Neural cell (in vitro differentiated cells): ENCODE measurements around the gene RPA3. TPM values are rescaled to one million over a fixed set of nuclear protein-coding genes. Genes with fewer than 3 reads are reported as not detected.

Experiments
- H2AFZ ChIP-seq: fragments of 200-600, 300-800 bp; sonication (generic), shearing (Covaris generic); 2 replicates; pipeline ENCODE4 v1.6.0; 2014; ENCODE audit warnings: low read depth, mild to moderate bottlenecking, antibody characterized with exemption, low read length, moderate library complexity
- H3F3A ChIP-seq: fragments of 200-600 bp; shearing (Covaris generic); 2 replicates; pipeline ENCODE4 v1.6.1; 2016; ENCODE audit warnings: mild to moderate bottlenecking, moderate library complexity, mixed read lengths, antibody characterized with exemption, low read length; ENCODE audit not compliant: insufficient read depth, poor library complexity, severe bottlenecking
- H3K27ac ChIP-seq: fragments of 200-600, 300-800 bp; sonication (generic), shearing (Covaris generic); 2 replicates; pipeline ENCODE4 v1.5.1; 2014; ENCODE audit warnings: mild to moderate bottlenecking, low read length, moderate library complexity
- H3K27me3 ChIP-seq: fragments of 300-800, 200-600 bp; sonication (generic), shearing (Covaris generic); 2 replicates; pipeline ENCODE4 v1.6.0; 2014; ENCODE audit warnings: mild to moderate bottlenecking, low read depth, low read length, moderate library complexity; ENCODE audit not compliant: insufficient read depth
- H3K36me3 ChIP-seq: fragments of 300-800, 200-600 bp; sonication (generic), shearing (Covaris generic); 2 replicates; pipeline ENCODE4 v1.5.1; 2014; ENCODE audit warnings: mild to moderate bottlenecking, antibody characterized with exemption, low read length, moderate library complexity; ENCODE audit not compliant: insufficient read depth
- H3K4me2 ChIP-seq: fragments of 300-800, 200-600 bp; sonication (generic), shearing (Covaris generic); 2 replicates; pipeline ENCODE4 v1.6.0; 2014; ENCODE audit warnings: mild to moderate bottlenecking, low read length
- H3K4me3 ChIP-seq: fragments of 300-800, 200-600 bp; sonication (generic), shearing (Covaris generic); 2 replicates; pipeline ENCODE4 v1.5.1; 2014; ENCODE audit warnings: mild to moderate bottlenecking, low read length, moderate library complexity
- H3K79me2 ChIP-seq: fragments of 200-600 bp; shearing (Covaris generic); replicated peaks from 2 replicates; pipeline ENCODE4 v1.6.0; 2014; ENCODE audit warnings: mild to moderate bottlenecking, low read length, moderate library complexity; ENCODE audit not compliant: insufficient read depth
- H3K9ac ChIP-seq: fragments of 300-800, 200-600 bp; sonication (generic), shearing (Covaris generic); 2 replicates; pipeline ENCODE4 v1.6.1; 2016; ENCODE audit warnings: mild to moderate bottlenecking, low read length, mixed read lengths
- H3K9me2 ChIP-seq: fragments of 200-600 bp; shearing (Covaris generic); 2 replicates; pipeline ENCODE4 v1.6.1; 2016; ENCODE audit warnings: mild to moderate bottlenecking, low read length, mixed read lengths; ENCODE audit not compliant: insufficient read depth
- H3K9me3 ChIP-seq: fragments of 200-600, 300-800 bp; sonication (generic), shearing (Covaris generic); 2 replicates; pipeline ENCODE4 v1.6.1; 2016; ENCODE audit warnings: mild to moderate bottlenecking, mixed run types, low read length, moderate library complexity, mixed read lengths
- H4K20me1 ChIP-seq: fragments of 200-600 bp; shearing (Covaris generic); 2 replicates; pipeline ENCODE4 v1.6.1; 2016; ENCODE audit warnings: mild to moderate bottlenecking, mixed run types; ENCODE audit not compliant: insufficient read depth
- CTCF ChIP-seq: fragments of 450-650 bp; IDR thresholded peaks from 2 replicates; pipeline ENCODE4 v1.5.1; 2014; ENCODE audit warnings: antibody characterized with exemption, mild to moderate bottlenecking, moderate library complexity; ENCODE audit not compliant: poor library complexity, severe bottlenecking
- EP300 ChIP-seq: fragments of 450-650 bp; conservative IDR thresholded peaks from 2 replicates; pipeline ENCODE4 v1.6.1; 2014; ENCODE audit warnings: antibody characterized with exemption, mild to moderate bottlenecking, moderate library complexity; ENCODE audit not compliant: poor library complexity, severe bottlenecking
- EZH2 ChIP-seq: fragments of 200-600, 300-800 bp; shearing (Covaris generic), sonication (generic); IDR thresholded peaks from 2 replicates; pipeline ENCODE4 v1.6.1; 2014; ENCODE audit warnings: antibody characterized with exemption, low read length, borderline replicate concordance, mild to moderate bottlenecking; ENCODE audit not compliant: insufficient read depth, poor library complexity, severe bottlenecking
- MXI1 ChIP-seq: fragments of 450-650 bp; conservative IDR thresholded peaks from 2 replicates; pipeline ENCODE4 v1.6.1; 2014; ENCODE audit warnings: antibody characterized with exemption, mild to moderate bottlenecking; ENCODE audit not compliant: poor library complexity, severe bottlenecking
- POLR2AphosphoS5 ChIP-seq: IDR thresholded peaks from 2 replicates; pipeline ENCODE4 v1.6.1; 2012
- RAD21 ChIP-seq: fragments of 450-650 bp; conservative IDR thresholded peaks from 2 replicates; pipeline ENCODE4 v1.6.1; 2014; ENCODE audit warnings: antibody characterized with exemption, mild to moderate bottlenecking, moderate library complexity
- REST ChIP-seq: IDR thresholded peaks from 2 replicates; pipeline ENCODE4 v1.6.1; 2012; ENCODE audit warnings: borderline replicate concordance
- SMC3 ChIP-seq: fragments of 450-650 bp; conservative IDR thresholded peaks from 2 replicates; pipeline ENCODE4 v1.6.1; 2014; ENCODE audit warnings: antibody characterized with exemption, mild to moderate bottlenecking, moderate library complexity; ENCODE audit not compliant: poor library complexity
- TAF1 ChIP-seq: IDR thresholded peaks from 2 replicates; pipeline ENCODE4 v1.6.1; 2012; ENCODE audit warnings: low read depth
- polyA plus RNA-seq: library from polyadenylated mRNA; depleted of rRNA; stranded (reverse); fragments of >200 nt; gene quantifications from 2 replicates; pipeline ENCODE4 v1.2.3, GENCODE V29; 2014

RPA3 gene
- polyA plus RNA-seq, 1 donor from 2014 or later: 50.1 TPM

GRCh38 chr7:7706101-7706511 lies 12.3 kb downstream of the RPA3 start:
- H3K36me3 ChIP-seq: no peaks in the 10 kb centered on the region
- H3F3A ChIP-seq: no peaks in the 10 kb centered on the region
- no peak for TF ChIP-seq MXI1
- no peak for TF ChIP-seq REST
- no peak for TF ChIP-seq POLR2AphosphoS5
- no peak for TF ChIP-seq SMC3
- TF ChIP-seq EZH2: no peak
- no peak for TF ChIP-seq EP300
- no peak for TF ChIP-seq RAD21
- TF ChIP-seq CTCF: no peak
- TF ChIP-seq TAF1: no peak
- no peak overlapping the region for H3K9ac ChIP-seq
- no peak overlapping the region for H3K4me2 ChIP-seq
- no peaks in the 10 kb centered on the region for H3K9me3 ChIP-seq
- no peak overlapping the region for H3K27ac ChIP-seq
- H2AFZ ChIP-seq: no peak overlapping the region
- H3K79me2 ChIP-seq: no peaks in the 10 kb centered on the region
- H3K4me3 ChIP-seq: no peak overlapping the region
- H4K20me1 ChIP-seq: no peaks in the 10 kb centered on the region
- no peaks in the 10 kb centered on the region for H3K9me2 ChIP-seq
- H3K27me3 ChIP-seq: no peaks in the 10 kb centered on the region

DNA sequence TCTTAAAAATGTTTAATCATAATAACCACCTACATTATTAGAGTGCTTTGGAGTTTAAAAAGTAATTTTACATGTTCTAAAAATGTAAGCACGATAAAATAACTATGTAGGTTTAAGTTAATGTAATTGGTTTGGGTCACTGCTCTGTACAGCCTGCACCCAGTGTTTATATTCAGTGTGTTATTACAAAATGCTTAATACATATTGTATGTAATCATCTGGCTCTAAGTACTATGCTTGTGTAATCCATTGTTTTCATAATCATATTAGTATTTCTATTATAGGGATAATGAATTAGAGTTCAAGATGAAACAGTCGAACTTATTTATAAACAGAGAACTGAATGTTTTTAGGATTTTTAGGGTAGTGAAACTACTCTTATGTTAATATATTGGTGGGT lies 13.1 kb downstream of the RPA3 start:
- Histone ChIP-seq H3K79me2 (no peaks in the 10 kb centered on the region), H3F3A (no peaks in the 10 kb centered on the region), H3K4me2 (no peak overlapping the region), H3K27me3 (no peaks in the 10 kb centered on the region), H3K36me3 (no peaks in the 10 kb centered on the region), H3K9ac (no peak overlapping the region), H4K20me1 (no peaks in the 10 kb centered on the region), H3K9me3 (no peaks in the 10 kb centered on the region), H3K27ac (no peak overlapping the region), H3K9me2 (no peaks in the 10 kb centered on the region), H3K4me3 (no peak overlapping the region), H2AFZ (no peak overlapping the region)
- TF ChIP-seq REST (no peak), SMC3 (no peak), TAF1 (no peak), EP300 (no peak), MXI1 (no peak), RAD21 (no peak), CTCF (no peak), POLR2AphosphoS5 (no peak), EZH2 (no peak)
